Body of pancreas (tissue), 4 donors: ENCODE measurements around the gene LBR. TPM values are rescaled to one million over a fixed set of nuclear protein-coding genes. Genes with fewer than 3 reads are reported as not detected.

ENCODE experiments used
- ATAC-seq: fragments of 150-250 bp; one replicate; pipeline ENCODE4 v1.9.1; 2016
- DNase-seq, 4 donors: peaks; one replicate each; pipeline ENCODE4 v3.0.0-alpha.2; 2019
- H3K27ac ChIP-seq, 4 donors: fragments of 200-600 bp; sonication (generic); 1 replicate in 3 of 4; 2 replicates in 1 of 4; pipeline versions ENCODE4 v1.5.1 to v1.6.1; 2016 to 2019; ENCODE audit warnings: mild to moderate bottlenecking in 1 of 4, mixed read lengths in 1 of 4, moderate library complexity in 1 of 4
- H3K27me3 ChIP-seq, 2 donors: fragments of 200-600 bp; sonication (generic); one replicate each; pipeline ENCODE4 v1.6.0; 2016; ENCODE audit warnings: mild to moderate bottlenecking in 1 of 2
- H3K36me3 ChIP-seq, 2 donors: fragments of 200-600 bp; sonication (generic); replicated peaks in 1 of 2; 2 replicates each; pipeline ENCODE4 v1.5.1; 2016; ENCODE audit warnings: low read depth in 2 of 2; ENCODE audit not compliant: insufficient read depth in 1 of 2
- H3K4me1 ChIP-seq: fragments of 200-600 bp; sonication (generic); one replicate; pipeline ENCODE4 v1.6.0; 2016
- H3K4me3 ChIP-seq, 2 donors: fragments of 200-600 bp; sonication (generic); 1 replicate in 1 of 2; 2 replicates in 1 of 2; pipeline ENCODE4 v1.5.1; 2016 to 2019
- H3K9me3 ChIP-seq, 3 donors: fragments of 200-600 bp; sonication (generic); 1 replicate in 2 of 3; 2 replicates in 1 of 3; pipeline ENCODE4 v1.5.1; 2016
- CTCF ChIP-seq, 7 experiments: fragments of 450-650 bp in 4 of 7; fragments of 200-600 bp in 3 of 7; sonication (generic) in 3 of 7; IDR thresholded peaks; one replicate each; pipeline ENCODE4 v1.5.1; 2016 to 2019; ENCODE audit warnings: antibody characterized with exemption in 7 of 7
- POLR2A ChIP-seq, 3 donors: fragments of 450-650 bp; IDR thresholded peaks; one replicate each; pipeline ENCODE4 v1.6.1; 2016; ENCODE audit warnings: antibody characterized with exemption in 3 of 3, mild to moderate bottlenecking in 2 of 3
- WGBS, 2 donors: methylation state at CpG; one replicate each; pipeline ENCODE4 v1.1.5; 2017; 5-methylcytosine and 5-hydroxymethylcytosine counted together
- intact Hi-C: fragments of 100-400 bp; cut with DNase I; formaldehyde crosslinking; loops from one replicate; pipeline ENCODE4 v1.15.1; 2023
- total RNA-seq, 2 donors: library from RNA; depleted of rRNA; stranded (reverse); fragments of >200 nt; gene quantifications; one replicate each; pipeline ENCODE4 v1.1.0, GENCODE V29; 2016

Gene LBR
- total RNA-seq, 2 donors from 2014 or later = 15.2 to 26.5 TPM

GRCh38 chr1:225462714-225463574 lies 35.1 kb upstream of the LBR start:
- Histone ChIP-seq H3K36me3 (no peaks in the 10 kb centered on the region), H3K4me3 (no peak overlapping the region), H3K9me3 (no peaks in the 10 kb centered on the region), H3K27ac (no peak overlapping the region), H3K27me3 (no peaks in the 10 kb centered on the region), H3K4me1 (peaks cover 5% of the 10 kb centered on the region)
- intact Hi-C loops = no loop called here
- 52 to 60% methylated on average over 15 of the region's 15 CpGs for WGBS, 2 donors
- TF ChIP-seq POLR2A (IDR thresholded peaks at IDR 0.05) = no peak
- no peak for TF ChIP-seq CTCF (IDR thresholded peaks at IDR 0.05)
- ATAC-seq = no peak
- DNase-seq = peak in 1 of 4 donors; percentile 3

GRCh38 chr1:225462429-225462713 lies 34.5 kb upstream of the LBR start:
- Histone ChIP-seq H3K27ac (no peak overlapping the region), H3K4me3 (no peak overlapping the region), H3K27me3 (no peaks in the 10 kb centered on the region), H3K9me3 (no peaks in the 10 kb centered on the region), H3K36me3 (no peaks in the 10 kb centered on the region), H3K4me1 (peaks cover 5% of the 10 kb centered on the region)
- 23 to 38% methylated on average over 5 of the region's 5 CpGs for WGBS, 2 donors
- no peak for TF ChIP-seq CTCF (IDR thresholded peaks at IDR 0.05)
- TF ChIP-seq POLR2A (IDR thresholded peaks at IDR 0.05) = no peak
- intact Hi-C loops = no loop called here
- no peak for ATAC-seq
- DNase-seq = peak in 1 of 4 donors; percentile 13

- peak in 2 of 4 donors; percentile 60 to 65 for DNase-seq
- TF ChIP-seq CTCF (IDR thresholded peaks at IDR 0.05) (no peak), POLR2A (IDR thresholded peaks at IDR 0.05) (no peak)
- H3K36me3 ChIP-seq = no peaks in the 10 kb centered on the region
- 53 to 88% methylated on average over 10 to 19 of the region's 19 CpGs for WGBS, 2 donors
- peak; percentile 37 for ATAC-seq
- intact Hi-C loops = no loop called here
- no peak overlapping the region for H3K27ac ChIP-seq
- H3K27me3 ChIP-seq = no peaks in the 10 kb centered on the region
- H3K4me1 ChIP-seq = peaks cover 5% of the 10 kb centered on the region
- H3K9me3 ChIP-seq = no peaks in the 10 kb centered on the region
- no peak overlapping the region for H3K4me3 ChIP-seq
These were observed 33.9 kb upstream of the LBR start for GRCh38 chr1:225461533-225462428.

- Histone ChIP-seq H3K27me3 (no peaks in the 10 kb centered on the region), H3K4me1 (peaks cover 5% of the 10 kb centered on the region), H3K27ac (no peak overlapping the region), H3K4me3 (no peak overlapping the region), H3K9me3 (no peaks in the 10 kb centered on the region), H3K36me3 (no peaks in the 10 kb centered on the region)
- no peak for TF ChIP-seq POLR2A (IDR thresholded peaks at IDR 0.05)
- TF ChIP-seq CTCF (IDR thresholded peaks at IDR 0.05) = no peak
- 39 to 60% methylated on average over 4 to 8 of the region's 8 CpGs for WGBS, 2 donors
- no peak for ATAC-seq
- intact Hi-C loops = no loop called here
- DNase-seq = peak in 1 of 4 donors; percentile 6
These were observed 33.1 kb upstream of the LBR start for GRCh38 chr1:225460737-225461532.
